Upper lobe of right lung (tissue), 1 donor: Measurements from ENCODE around the gene KCNT1. TPM values are rescaled to one million over a fixed set of nuclear protein-coding genes. Genes with fewer than 3 reads are reported as not detected.

Experiments
- ATAC-seq: fragments of 200-7000 bp; cut with Tn5 transposase; one replicate; pipeline ENCODE4 v1.9.1; 2020; ENCODE audit warnings: mild to moderate bottlenecking, moderate library complexity
- DNase-seq: peaks from one replicate; pipeline ENCODE4 v3.0.0-alpha.2; 2020
- H3K27ac ChIP-seq: fragments of 200-600 bp; one replicate; pipeline ENCODE4 v1.8.0; 2022
- H3K27me3 ChIP-seq: fragments of 200-600 bp; one replicate; pipeline ENCODE4 v1.8.0; 2022; ENCODE audit warnings: mild to moderate bottlenecking
- H3K36me3 ChIP-seq: fragments of 200-600 bp; one replicate; pipeline ENCODE4 v1.8.0; 2022
- H3K4me1 ChIP-seq: fragments of 200-600 bp; one replicate; pipeline ENCODE4 v1.8.0; 2022
- H3K4me3 ChIP-seq: fragments of 200-600 bp; one replicate; pipeline ENCODE4 v1.8.0; 2022; ENCODE audit warnings: mild to moderate bottlenecking
- H3K9me3 ChIP-seq: fragments of 200-600 bp; one replicate; pipeline ENCODE4 v1.8.0; 2022
- CTCF ChIP-seq: fragments of 200-600 bp; IDR thresholded peaks from one replicate; pipeline ENCODE4 v1.8.0; 2022; ENCODE audit warnings: antibody characterized with exemption
- intact Hi-C: fragments of 100-400 bp; cut with DNase I; formaldehyde crosslinking; loops from one replicate; pipeline ENCODE4 v1.11.0; 2022
- long read RNA-seq: library from polyadenylated mRNA; unstranded; transcript quantifications from one replicate; pipeline ENCODE4 v2.0.0, GENCODE V29; 2021
- total RNA-seq: library from RNA; stranded (reverse); fragmentation: NEBNext Ultra II Directional; extraction: Animal tissue kit (Norgen Biotek cat#: 25700); gene quantifications from one replicate; pipeline ENCODE4 v1.2.1, GENCODE V29; 2021
- donor health status: DM: no; HTN: yes; CAD: no; lungs with severe emphysema.

Gene KCNT1
- 0.29 TPM for total RNA-seq
- long read RNA-seq: 0 reads

- Histone ChIP-seq H3K4me1 (no peaks in the 10 kb centered on the region), H3K9me3 (no peaks in the 10 kb centered on the region), H3K4me3 (no peak within 1 kb of the TSS), H3K27ac (no peak within 1 kb of the TSS), H3K36me3 (no peaks in the 10 kb centered on the region), H3K27me3 (peaks cover 51% of the 10 kb centered on the region)
- peak; percentile 92 for TF ChIP-seq CTCF
- ATAC-seq: peak; percentile 70
- DNase-seq: peak; percentile 73
- intact Hi-C loops: no loop called here
Observed at GRCh38 chr9:135701959-135702721, at the start of gene KCNT1. TSS of gene KCNT1 (plus strand) at chr9:135702185. CDS start at chr9:135702259, 74 bp downstream.

- no peak for TF ChIP-seq CTCF
- DNase-seq: no peak
- H3K4me1 ChIP-seq: no peaks in the 10 kb centered on the region
- ATAC-seq: no peak
- no peaks in the 10 kb centered on the region for H3K36me3 ChIP-seq
- H3K27me3 ChIP-seq: no peaks in the 10 kb centered on the region
- H3K4me3 ChIP-seq: no peak overlapping the region
- no peaks in the 10 kb centered on the region for H3K9me3 ChIP-seq
- intact Hi-C loops: no loop called here
- H3K27ac ChIP-seq: no peak overlapping the region
Observed at GRCh38 chr9:135655317-135655716, 46.7 kb upstream of the KCNT1 start.

DNA sequence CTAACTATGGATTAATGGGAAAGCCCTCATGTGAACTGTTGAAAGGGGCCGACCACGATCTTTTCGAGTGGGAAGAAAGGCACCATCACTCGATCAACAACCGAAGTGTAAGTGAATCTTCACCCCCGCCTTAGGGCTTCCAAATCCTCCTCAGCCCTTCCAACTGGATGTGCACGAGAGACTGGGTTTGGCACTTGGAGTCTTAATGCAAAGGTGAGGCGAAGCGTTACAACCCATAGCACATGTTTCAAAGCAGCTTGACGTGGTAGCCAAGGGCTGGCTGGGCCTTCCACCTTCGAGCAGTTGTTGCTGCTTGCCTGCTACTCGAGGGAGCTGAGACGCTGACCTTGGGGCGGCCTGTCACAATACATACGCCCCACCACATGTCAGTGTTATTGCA, 44.6 kb upstream of the KCNT1 start:
- no peak for DNase-seq
- ATAC-seq: no peak
- TF ChIP-seq CTCF: no peak
- H3K4me3 ChIP-seq: no peak overlapping the region
- H3K36me3 ChIP-seq: no peaks in the 10 kb centered on the region
- no peaks in the 10 kb centered on the region for H3K9me3 ChIP-seq
- H3K27me3 ChIP-seq: no peaks in the 10 kb centered on the region
- no peaks in the 10 kb centered on the region for H3K4me1 ChIP-seq
- intact Hi-C loops: no loop called here
- H3K27ac ChIP-seq: no peak overlapping the region

GRCh38 chr9:135659252-135659651, 42.7 kb upstream of the KCNT1 start:
- Histone ChIP-seq H3K27ac (no peak overlapping the region), H3K9me3 (no peaks in the 10 kb centered on the region), H3K4me3 (no peak overlapping the region), H3K27me3 (no peaks in the 10 kb centered on the region), H3K36me3 (no peaks in the 10 kb centered on the region), H3K4me1 (no peaks in the 10 kb centered on the region)
- DNase-seq (no peak), ATAC-seq (no peak)
- intact Hi-C loops: no loop called here
- no peak for TF ChIP-seq CTCF

GRCh38 chr9:135660407-135660806, 41.6 kb upstream of the KCNT1 start:
- DNase-seq: no peak
- H3K27ac ChIP-seq: no peak overlapping the region

More at GRCh38 chr9:135660407-135660806, 41.6 kb upstream of the KCNT1 start:
- TF ChIP-seq CTCF: no peak
- Histone ChIP-seq H3K4me3 (no peak overlapping the region), H3K27me3 (no peaks in the 10 kb centered on the region), H3K36me3 (no peaks in the 10 kb centered on the region), H3K4me1 (no peaks in the 10 kb centered on the region), H3K9me3 (no peaks in the 10 kb centered on the region)
- intact Hi-C loops: no loop called here
- no peak for ATAC-seq
